Stimulated activated CD8-positive, alpha-beta memory T cell treated with anti-CD3 and anti-CD28 coated beads, Interleukin-2, amount 100 ng/mL, for 1 hour (primary cell): ENCODE results near the gene PDE10A.
"Not testable (repeated sequence)": the region's sequence is repeated elsewhere in the genome, so short reads cannot be mapped to it uniquely, and the experiment has no call there.

ENCODE experiments used
- DNase-seq, 2 donors: peaks; one replicate each; pipeline ENCODE4 v3.0.0-alpha.2; 2020; ENCODE audit warnings: low read depth in 2 of 2

PDE10A gene

DNA sequence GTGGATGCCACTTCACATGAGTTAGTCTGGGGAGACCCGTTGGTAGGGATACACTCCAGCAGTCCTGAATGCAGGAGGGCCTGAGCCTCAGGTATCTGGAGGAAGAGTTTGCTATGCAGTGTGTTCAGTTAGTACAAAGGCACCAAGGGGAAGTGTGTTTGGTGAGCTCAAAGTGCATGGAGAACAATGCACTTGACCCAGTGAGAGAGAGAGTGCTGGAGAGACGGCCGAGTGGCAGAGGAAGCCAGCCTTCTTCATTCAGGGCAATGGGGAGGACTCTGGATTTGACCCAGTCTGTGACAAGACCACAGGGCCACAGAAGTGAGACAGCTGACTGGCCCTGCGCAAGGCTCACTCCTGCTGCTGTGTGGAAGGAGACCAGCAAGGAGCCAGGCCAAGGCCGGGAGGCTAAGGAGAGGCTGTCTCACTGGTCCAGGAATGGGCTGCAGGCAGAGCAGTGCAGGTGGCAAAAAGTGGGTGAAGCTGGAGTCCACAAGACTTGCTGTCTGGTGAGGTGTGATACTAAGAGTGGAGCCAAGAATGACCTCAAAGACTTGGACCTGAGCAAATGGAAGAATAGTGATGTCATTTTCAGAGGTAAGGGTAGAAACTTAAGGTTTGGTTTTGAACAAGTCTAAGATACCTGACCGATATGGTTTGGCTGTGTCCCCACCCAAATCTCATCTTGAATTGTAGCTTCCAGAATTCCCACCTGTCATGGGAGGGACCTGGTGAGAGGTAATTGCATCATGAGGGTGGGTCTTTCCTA lies 38.0 kb downstream of the PDE10A start:
- no peak for DNase-seq

- DNase-seq, result no peak
Observed at GRCh38 chr6:165621940-165622339, 41.1 kb downstream of the PDE10A start.

- not testable (repeated sequence) for DNase-seq
Observed at GRCh38 chr6:165618891-165619290, 44.1 kb downstream of the PDE10A start.

DNA sequence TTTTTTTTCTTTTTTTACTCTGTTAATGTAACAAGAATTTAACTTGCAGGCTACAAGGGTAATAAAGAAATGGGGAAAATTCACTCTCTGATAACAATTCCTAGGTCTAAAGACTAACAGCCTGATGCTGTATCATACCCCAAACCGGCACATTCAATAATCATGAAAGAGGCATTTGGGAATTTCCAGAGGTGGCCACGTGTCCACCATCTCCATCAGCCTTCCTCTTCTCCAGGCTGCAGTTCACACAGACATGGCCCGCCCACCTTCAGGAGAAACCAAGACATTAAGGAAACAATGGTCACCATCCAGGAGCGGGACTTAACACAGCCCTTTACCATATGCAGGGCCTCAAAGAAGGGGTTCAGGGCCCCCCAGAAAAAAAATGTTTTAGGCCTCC lies 44.8 kb downstream of the PDE10A start:
- DNase-seq, result no peak

- no peak for DNase-seq
Observed at GRCh38 chr6:165617528-165617927, 45.5 kb downstream of the PDE10A start.

DNA sequence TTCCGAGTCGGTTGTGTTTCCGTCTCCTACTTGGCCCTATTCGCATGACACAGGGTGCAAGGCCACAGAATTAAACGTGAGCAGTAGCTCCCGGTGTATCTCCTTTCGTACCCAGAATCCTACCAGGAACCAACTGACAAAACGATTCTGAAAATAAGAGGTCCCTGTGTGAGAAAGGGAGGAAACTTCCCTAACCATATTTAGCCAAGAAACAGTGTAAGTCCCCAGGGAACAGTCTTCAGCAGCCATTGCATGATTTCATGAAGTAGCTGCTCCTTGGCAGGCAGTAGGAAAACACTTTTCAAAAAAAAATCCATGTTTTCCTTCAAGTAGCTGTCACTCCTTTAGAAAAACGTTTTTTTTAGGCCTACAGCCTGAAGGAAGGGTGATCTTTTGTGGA lies 46.9 kb downstream of the PDE10A start:
- no peak for DNase-seq

DNA sequence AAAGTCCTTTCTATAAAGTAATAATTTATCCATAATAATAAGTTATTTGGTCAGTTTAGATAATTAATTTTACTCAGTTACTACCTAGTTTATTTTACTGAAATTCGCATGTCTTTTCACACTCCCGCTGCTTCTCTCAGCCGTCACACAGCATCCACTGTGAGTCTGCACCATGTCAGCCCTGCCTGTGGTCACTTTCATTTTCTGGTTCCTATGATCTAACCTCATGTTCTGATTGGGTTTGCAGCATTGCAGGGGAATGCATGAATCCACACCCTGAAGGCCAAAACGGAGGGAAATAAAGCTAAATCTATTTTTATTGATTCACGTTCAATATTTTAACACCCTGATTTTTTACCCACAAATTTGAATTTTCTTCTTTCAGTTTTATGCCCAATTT lies 47.4 kb downstream of the PDE10A start:
- DNase-seq, result no peak

DNA sequence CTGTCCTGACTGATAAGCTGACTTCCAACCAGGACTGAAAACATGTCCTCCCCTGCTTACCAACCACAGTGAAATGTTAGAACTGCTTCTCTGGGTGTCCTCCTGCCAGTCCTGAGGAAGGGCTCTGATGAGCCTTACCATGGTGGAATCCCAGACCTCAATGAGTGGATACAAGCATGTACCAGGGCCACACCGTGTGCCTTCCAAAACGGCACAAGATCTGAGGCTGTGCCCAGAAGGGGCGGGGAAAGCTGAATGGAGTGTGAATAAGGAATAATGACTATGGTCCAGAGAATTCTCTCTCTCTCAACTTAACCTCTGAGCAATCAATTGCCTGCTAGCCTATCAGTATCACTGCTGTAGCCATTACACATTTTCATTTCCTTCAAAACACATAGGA lies 51.7 kb downstream of the PDE10A start:
- DNase-seq, result no peak

GRCh38 chr6:165608577-165608976 lies 54.5 kb downstream of the PDE10A start:
- not testable (repeated sequence) for DNase-seq

GRCh38 chr6:165606740-165607008 lies 56.4 kb downstream of the PDE10A start:
- no peak for DNase-seq

DNA sequence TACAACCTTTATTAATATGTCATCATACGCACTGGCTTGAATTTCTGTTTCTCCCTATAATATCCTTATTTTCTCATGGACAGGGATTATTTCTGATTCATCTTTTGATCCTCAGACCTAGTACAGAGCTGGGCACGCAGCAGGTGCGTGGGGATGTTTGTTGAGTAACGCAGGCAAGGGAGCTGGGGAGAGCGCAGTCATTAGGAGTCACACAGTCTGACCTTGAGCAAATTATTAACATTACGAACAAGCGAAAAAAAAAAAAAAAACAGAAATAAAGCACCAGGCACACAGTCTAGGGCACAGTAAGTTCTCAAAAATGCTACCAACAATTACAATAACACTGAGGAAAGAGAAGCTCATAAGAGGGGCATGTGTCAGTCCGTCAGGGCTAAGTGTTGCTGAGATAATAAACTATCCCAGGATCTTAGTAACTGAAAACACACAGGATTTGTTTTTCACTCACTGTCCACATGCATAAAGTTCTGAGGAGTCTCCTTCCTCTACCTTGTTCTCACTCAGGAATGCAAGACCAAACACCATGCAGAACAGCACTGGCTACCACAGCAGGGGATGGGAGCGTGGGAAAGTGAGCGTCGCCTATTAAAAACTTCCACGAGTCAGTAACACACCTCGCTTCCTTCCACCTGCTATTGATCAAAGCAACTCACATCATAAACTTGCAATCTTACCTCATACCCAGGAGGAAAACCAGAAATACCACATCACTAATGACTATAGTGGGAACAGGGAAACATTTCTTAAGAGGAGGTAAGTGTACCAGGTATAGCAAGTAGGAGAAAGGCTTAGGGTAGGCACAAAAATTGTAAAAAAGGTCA lies 56.9 kb downstream of the PDE10A start:
- no peak for DNase-seq

GRCh38 chr6:165605182-165605875 lies 57.7 kb downstream of the PDE10A start:
- no peak for DNase-seq

DNA sequence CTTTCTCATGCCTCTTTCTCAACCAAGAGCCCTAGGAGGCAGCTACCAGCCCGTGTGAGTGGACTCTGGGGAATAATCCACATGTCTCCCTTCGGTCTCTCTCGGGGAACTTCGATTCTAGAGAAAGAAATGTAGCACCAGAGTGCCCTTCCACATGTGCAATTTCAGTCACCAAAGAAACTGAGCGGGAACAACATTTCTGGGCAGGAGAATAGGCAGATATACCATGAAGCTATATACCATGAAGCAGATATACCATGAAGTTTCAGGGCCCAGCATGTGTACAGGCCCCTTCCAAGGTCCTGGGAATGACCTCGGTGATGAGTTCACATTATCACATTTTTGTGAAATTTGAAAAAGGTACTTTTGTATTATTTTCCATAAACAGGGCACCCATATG lies 60.8 kb downstream of the PDE10A start:
- DNase-seq, result no peak

GRCh38 chr6:165600606-165601005 lies 62.4 kb downstream of the PDE10A start:
- DNase-seq, result no peak

- no peak for DNase-seq
Observed at GRCh38 chr6:165599596-165600487, 63.2 kb downstream of the PDE10A start.

DNA sequence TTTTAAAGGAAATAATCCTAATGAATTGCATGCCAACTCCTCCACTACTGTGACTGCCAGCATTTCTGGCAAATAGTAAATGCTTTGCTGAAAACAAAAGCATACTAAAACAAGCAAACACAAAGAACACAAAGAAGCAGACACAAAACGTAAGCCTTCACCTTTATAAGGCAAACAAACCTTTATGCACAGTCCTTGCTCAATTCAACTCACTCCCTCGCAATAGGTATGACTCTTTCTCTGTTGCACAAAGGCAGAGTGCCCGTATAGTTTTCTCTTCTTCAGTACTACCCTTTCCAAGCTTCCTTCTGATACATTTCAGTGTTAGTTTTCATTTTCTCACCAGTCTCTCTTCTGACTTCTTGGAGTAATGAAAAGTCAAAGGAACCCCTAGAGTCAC lies 63.9 kb downstream of the PDE10A start:
- no peak for DNase-seq

DNA sequence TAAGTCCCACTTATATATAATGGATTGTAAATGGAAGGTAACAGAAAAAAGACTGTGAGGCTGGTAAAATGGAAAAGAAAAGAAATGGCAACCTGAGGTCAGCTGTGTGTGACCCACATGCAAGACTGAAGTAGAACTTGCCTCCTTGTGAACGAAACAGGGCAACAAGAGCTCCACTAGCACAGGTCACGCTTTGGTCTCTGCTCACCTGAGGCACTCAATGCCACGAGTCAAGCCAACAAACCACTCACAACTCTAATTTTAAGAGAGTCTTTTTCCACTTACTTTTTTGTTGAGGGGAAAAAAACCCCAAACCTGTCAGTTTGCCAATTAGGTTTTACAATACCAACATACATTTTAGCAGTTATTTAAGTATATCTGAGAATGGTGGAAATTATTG lies 65.2 kb downstream of the PDE10A start:
- DNase-seq, result no peak

- no peak for DNase-seq
Observed at GRCh38 chr6:165594584-165595333, 68.3 kb downstream of the PDE10A start.

DNA sequence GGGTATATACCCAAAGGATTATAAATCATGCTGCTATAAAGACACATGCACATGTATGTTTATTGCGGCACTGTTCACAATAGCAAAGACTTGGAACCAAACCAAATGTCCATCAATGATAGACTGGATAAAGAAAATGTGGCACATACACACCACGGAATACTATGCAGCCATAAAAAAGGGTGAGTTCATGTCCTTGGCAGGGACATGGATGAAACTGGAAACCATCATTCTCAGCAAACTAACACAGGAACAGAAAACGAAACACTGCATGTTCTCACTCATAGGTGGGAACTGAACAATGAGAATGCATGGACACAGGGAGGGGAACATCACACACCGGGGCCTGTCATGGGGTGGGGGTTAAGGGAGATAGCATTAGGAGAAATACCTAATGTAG lies 70.1 kb downstream of the PDE10A start:
- not testable (repeated sequence) for DNase-seq

DNA sequence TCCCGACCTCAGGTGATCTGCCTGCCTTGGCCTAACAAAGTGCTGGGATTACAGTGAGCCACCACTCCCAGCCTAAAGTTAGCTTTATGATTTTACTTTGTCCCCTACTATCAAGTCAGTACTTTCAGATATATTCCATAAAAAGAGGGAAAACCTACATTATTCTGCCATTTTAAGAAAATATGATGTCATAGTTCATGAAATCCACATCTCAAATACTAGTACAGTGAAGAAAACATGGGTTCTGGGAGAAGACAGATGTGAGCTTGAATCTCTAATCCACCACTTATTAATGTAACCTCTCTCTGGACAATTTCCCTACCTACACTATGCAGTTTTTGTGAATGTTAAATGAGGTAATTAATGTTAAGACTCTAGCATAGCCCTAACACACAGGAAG lies 74.5 kb downstream of the PDE10A start:
- DNase-seq, result no peak

- no peak for DNase-seq
Observed at GRCh38 chr6:165587206-165587605, 75.8 kb downstream of the PDE10A start.
